ENCODE data around the gene TMCO4. TPM values are rescaled to one million over a fixed set of nuclear protein-coding genes. Genes with fewer than 3 reads are reported as not detected.

TMCO4 gene
- total and polyA plus RNA-seq, 2 of the 8 experiments (the other 6 are each of a cell fraction or from before 2014, with no cell fraction given) = 3.0 to 3.1 TPM

- ChIA-PET CTCF (ENCODE audit: partially characterized antibody) (interaction anchor here (0.9 to 2.4 kb wide), 2 partner anchors 17 to 43 kb away, joined by 3 to 5 read pairs; no protein-coding TSS in a partner anchor), POLR2A (ENCODE audit: partially characterized antibody) (interaction anchor here (1.7 kb wide), 1 partner anchor 12 kb away, joined by 3 read pairs; no protein-coding TSS in a partner anchor)
- Histone ChIP-seq H4K5ac (ENCODE audit: insufficient read length, low read depth, low read length) (no peak overlapping the region), H3K4me3 (ENCODE audit: extremely low read depth in 1 of 4, insufficient read depth in 2 of 4, low read depth in 3 of 4, low read length in 4 of 4) (no peak overlapping the region), H3K27ac (ENCODE audit: low read depth, low read length) (no peak overlapping the region), H3K36me3 (ENCODE audit: control insufficient read depth in 2 of 4, insufficient read depth in 4 of 4, low read length in 3 of 4) (no peaks in the 10 kb centered on the region), H3K9me3 (ENCODE audit: insufficient read depth in 2 of 2, low read depth in 1 of 2, low read length in 1 of 2) (no peaks in the 10 kb centered on the region), H2BK12ac (ENCODE audit: low read depth, low read length) (no peak overlapping the region), H3K18ac (ENCODE audit: extremely low read depth, low read length) (no peak overlapping the region), H3K79me1 (ENCODE audit: low read depth, low read length) (no peaks in the 10 kb centered on the region), H2AFZ (ENCODE audit: low read length) (no peak overlapping the region), H4K20me1 (replicated peaks in 1 of 2; ENCODE audit: control insufficient read depth in 1 of 2, insufficient read depth in 2 of 2, low read length in 2 of 2) (no peaks in the 10 kb centered on the region), H2BK120ac (replicated peaks; ENCODE audit: low read depth, low read length) (no peak overlapping the region), H3K23me2 (ENCODE audit: low read depth, low read length) (no peaks in the 10 kb centered on the region; the same call in 1 of the 2 replicates), H4K91ac (replicated peaks; ENCODE audit: insufficient read length, low read length) (no peak overlapping the region), H3K14ac (ENCODE audit: insufficient read length) (no peak overlapping the region), H4K8ac (ENCODE audit: extremely low read depth, insufficient read depth, low read length) (no peak overlapping the region), H3K4me2 (ENCODE audit: insufficient read depth in 1 of 2, low read depth in 2 of 2, low read length in 2 of 2) (no peak overlapping the region), H3K4ac (replicated peaks; ENCODE audit: insufficient read length, low read depth, low read length) (no peak overlapping the region), H3K23ac (ENCODE audit: insufficient read length) (no peak overlapping the region), H2BK5ac (ENCODE audit: low read depth, low read length) (no peak overlapping the region), H3K4me1 (replicated peaks in 1 of 4; ENCODE audit: control insufficient read depth in 3 of 4, insufficient read depth in 4 of 4, low read length in 3 of 4) (peaks cover 3 to 20% (median 11%) of the 10 kb centered on the region in 4 experiments), H2BK20ac (ENCODE audit: low read length) (no peak overlapping the region), H3K27me3 (replicated peaks in 1 of 4; ENCODE audit: control insufficient read depth in 3 of 4, extremely low read depth in 1 of 4, insufficient read depth in 3 of 4, low read length in 3 of 4) (no peaks in the 10 kb centered on the region), H2AK5ac (ENCODE audit: low read depth, low read length) (no peak overlapping the region), H2BK15ac (ENCODE audit: low read length) (no peak overlapping the region), H3K56ac (replicated peaks; ENCODE audit: insufficient read length, low read depth, low read length) (no peak overlapping the region), H3K9ac (replicated peaks in 1 of 4; ENCODE audit: extremely low read depth in 1 of 4, low read depth in 3 of 4, low read length in 3 of 4) (no peak overlapping the region), H3K79me2 (ENCODE audit: control insufficient read depth in 1 of 2, insufficient read depth in 2 of 2, low read length in 2 of 2) (no peaks in the 10 kb centered on the region)
- WGBS, 2 experiments (ENCODE audit: extremely low coverage in 1 of 2, insufficient coverage in 1 of 2, insufficient read length in 1 of 2, insufficient replicate concordance in 2 of 2, low coverage in 1 of 2, low lambda C conversion rate in 2 of 2, missing lambda C conversion rate in 1 of 2) = 85% methylated on average over 2 of the region's 2 CpGs; no CpG with 5 or more reads in 1 of the 2 experiments
- no peak for FAIRE-seq
- TF ChIP-seq KDM1A (IDR thresholded peaks at IDR 0.05; ENCODE audit: borderline replicate concordance, low read length) (peak; percentile 95), CTBP2 (IDR thresholded peaks at IDR 0.05; ENCODE audit: borderline replicate concordance, insufficient read depth, insufficient read length, low read length) (no peak), KDM5A (IDR thresholded peaks at IDR 0.05; ENCODE audit: low read length) (no peak), HDAC2 (IDR thresholded peaks at IDR 0.05; ENCODE audit: borderline replicate concordance in 1 of 2, low read depth in 2 of 2, low read length in 2 of 2) (peak in 1 of 2 experiments; percentile 59; a peak in 1 of 4 replicates)
- no peak for DNase-seq (ENCODE audit: low read depth in 1 of 2, low spot score in 2 of 2)
Measured at GRCh38 chr1:19684677-19685076, 115.0 kb downstream of the TMCO4 start.

All from H1 (cell line).